ENCODE data around the gene XXYLT1.

The XXYLT1 gene

GRCh38 chr3:195147649-195148080 lies 123.3 kb downstream of the XXYLT1 start:
- Histone ChIP-seq H3K4me1 (ENCODE audit: insufficient read depth, low read length, severe bottlenecking) (peaks cover 5% of the 10 kb centered on the region), H3K9me3 (ENCODE audit: low read length) (no peaks in the 10 kb centered on the region), H3K27me3 (ENCODE audit: insufficient read depth, low read length) (no peaks in the 10 kb centered on the region; the same call in 1 of the 2 replicates), H3K79me2 (ENCODE audit: insufficient read depth, low read length) (no peaks in the 10 kb centered on the region), H3K36me3 (ENCODE audit: insufficient read depth, low read length) (no peaks in the 10 kb centered on the region; the same call in 1 of the 2 replicates), H3K4me3 (ENCODE audit: low read depth, low read length, poor library complexity, severe bottlenecking) (no peak overlapping the region), H4K20me1 (ENCODE audit: insufficient read depth, low read length) (no peaks in the 10 kb centered on the region), H2AFZ (ENCODE audit: low read length) (no peak overlapping the region), H3K27ac (ENCODE audit: low read depth, low read length, poor library complexity, severe bottlenecking) (no peak overlapping the region), H3K9me2 (ENCODE audit: low read depth, low read length) (no peaks in the 10 kb centered on the region), H3F3A (ENCODE audit: insufficient read depth, low read length) (no peaks in the 10 kb centered on the region), H3K9ac (ENCODE audit: low read length) (no peak overlapping the region), H3K4me2 (ENCODE audit: low read length) (no peak overlapping the region)
- no peak for TF ChIP-seq EZH2 (IDR thresholded peaks at IDR 0.05; ENCODE audit: borderline replicate concordance, low read length)
- no peak for TF ChIP-seq CTCF (IDR thresholded peaks at IDR 0.05; ENCODE audit: low read length)

GRCh38 chr3:195146131-195146530 lies 124.8 kb downstream of the XXYLT1 start:
- H3K4me2 ChIP-seq (ENCODE audit: low read length): no peak overlapping the region
- H3K4me1 ChIP-seq (ENCODE audit: insufficient read depth, low read length, severe bottlenecking): peaks cover 5% of the 10 kb centered on the region
- no peaks in the 10 kb centered on the region for H3K79me2 ChIP-seq (ENCODE audit: insufficient read depth, low read length)
- H3K27me3 ChIP-seq (ENCODE audit: insufficient read depth, low read length): no peaks in the 10 kb centered on the region; the same call in 1 of the 2 replicates
- no peaks in the 10 kb centered on the region for H4K20me1 ChIP-seq (ENCODE audit: insufficient read depth, low read length)
- TF ChIP-seq EZH2 (IDR thresholded peaks at IDR 0.05; ENCODE audit: borderline replicate concordance, low read length) (no peak), CTCF (IDR thresholded peaks at IDR 0.05; ENCODE audit: low read length) (no peak)
- no peaks in the 10 kb centered on the region for H3K9me2 ChIP-seq (ENCODE audit: low read depth, low read length)
- no peaks in the 10 kb centered on the region for H3F3A ChIP-seq (ENCODE audit: insufficient read depth, low read length)
- H3K27ac ChIP-seq (ENCODE audit: low read depth, low read length, poor library complexity, severe bottlenecking): no peak overlapping the region
- no peaks in the 10 kb centered on the region; the same call in 1 of the 2 replicates for H3K36me3 ChIP-seq (ENCODE audit: insufficient read depth, low read length)
- H3K9ac ChIP-seq (ENCODE audit: low read length): no peak overlapping the region
- no peak overlapping the region for H3K4me3 ChIP-seq (ENCODE audit: low read depth, low read length, poor library complexity, severe bottlenecking)
- peaks cover 3% of the 10 kb centered on the region; the same call in 1 of the 2 replicates for H3K9me3 ChIP-seq (ENCODE audit: low read length)
- H2AFZ ChIP-seq (ENCODE audit: low read length): no peak overlapping the region

GRCh38 chr3:195145579-195145978 lies 125.4 kb downstream of the XXYLT1 start:
- Histone ChIP-seq H2AFZ (ENCODE audit: low read length) (no peak overlapping the region), H3K4me1 (ENCODE audit: insufficient read depth, low read length, severe bottlenecking) (peaks cover 5% of the 10 kb centered on the region), H3K4me2 (ENCODE audit: low read length) (no peak overlapping the region), H4K20me1 (ENCODE audit: insufficient read depth, low read length) (no peaks in the 10 kb centered on the region), H3K27ac (ENCODE audit: low read depth, low read length, poor library complexity, severe bottlenecking) (no peak overlapping the region), H3K27me3 (ENCODE audit: insufficient read depth, low read length) (no peaks in the 10 kb centered on the region; the same call in 1 of the 2 replicates), H3K9me2 (ENCODE audit: low read depth, low read length) (no peaks in the 10 kb centered on the region), H3K9me3 (ENCODE audit: low read length) (peaks cover 9% of the 10 kb centered on the region; the same call in 1 of the 2 replicates), H3F3A (ENCODE audit: insufficient read depth, low read length) (no peaks in the 10 kb centered on the region), H3K4me3 (ENCODE audit: low read depth, low read length, poor library complexity, severe bottlenecking) (no peak overlapping the region), H3K9ac (ENCODE audit: low read length) (no peak overlapping the region), H3K36me3 (ENCODE audit: insufficient read depth, low read length) (no peaks in the 10 kb centered on the region; the same call in 1 of the 2 replicates), H3K79me2 (ENCODE audit: insufficient read depth, low read length) (no peaks in the 10 kb centered on the region)
- TF ChIP-seq EZH2 (IDR thresholded peaks at IDR 0.05; ENCODE audit: borderline replicate concordance, low read length): no peak
- no peak for TF ChIP-seq CTCF (IDR thresholded peaks at IDR 0.05; ENCODE audit: low read length)
